Kidney epithelial cell (primary cell): ENCODE measurements around the gene SLC35F3. TPM values are rescaled to one million over a fixed set of nuclear protein-coding genes. Genes with fewer than 3 reads are reported as not detected.

Experiments used
- DNase-seq: peaks from one replicate; pipeline ENCODE4 v3.0.0-alpha.2; 2010; ENCODE audit warnings: low read depth
- H3K27me3 ChIP-seq: 2 replicates; pipeline ENCODE4 v1.6.0; 2011; ENCODE audit warnings: low read length; ENCODE audit not compliant: control insufficient read depth, insufficient read depth
- H3K36me3 ChIP-seq: 2 replicates; pipeline ENCODE4 v1.5.1; 2011; ENCODE audit warnings: low read length; ENCODE audit not compliant: control insufficient read depth, insufficient read depth
- H3K4me3 ChIP-seq: 2 replicates; pipeline ENCODE4 v1.5.1; 2011; ENCODE audit warnings: low read depth, mild to moderate bottlenecking, control low read depth, low read length
- total RNA-seq: library from RNA; depleted of rRNA; stranded (reverse); fragments of >200 nt; gene quantifications from 2 replicates; pipeline ENCODE4 v1.2.3, GENCODE V29; 2015
- TF ChIP-seq, protein P1 (sequence below): IDR thresholded peaks from 2 replicates; pipeline ENCODE4 v1.5.1; 2011; ENCODE audit warnings: mild to moderate bottlenecking, moderate library complexity, low read length, control low read depth, inconsistent platforms; ENCODE audit not compliant: insufficient read depth, poor library complexity, severe bottlenecking

The SLC35F3 gene
- total RNA-seq, 1 donor from 2014 or later: 1.1 TPM

DNA sequence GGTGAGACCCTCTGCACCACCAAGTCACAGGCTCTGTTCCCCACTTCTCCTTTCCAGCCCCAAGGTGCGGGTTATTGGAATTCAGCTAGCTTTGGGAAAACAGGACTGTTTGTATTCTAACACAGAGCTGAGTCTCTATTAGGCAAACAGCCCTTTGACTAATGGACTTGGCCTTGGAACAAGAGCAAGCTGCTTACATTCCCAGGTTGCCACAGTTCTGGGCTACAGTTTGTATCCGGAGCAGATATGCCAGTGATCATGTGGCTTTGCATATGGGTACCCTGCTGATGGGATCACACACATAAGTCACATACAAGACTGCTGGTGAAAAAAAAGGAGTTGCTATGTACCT lies 358.3 kb downstream of the SLC35F3 start:
- H3K27me3 ChIP-seq: no peaks in the 10 kb centered on the region
- TF ChIP-seq, protein P1, sequence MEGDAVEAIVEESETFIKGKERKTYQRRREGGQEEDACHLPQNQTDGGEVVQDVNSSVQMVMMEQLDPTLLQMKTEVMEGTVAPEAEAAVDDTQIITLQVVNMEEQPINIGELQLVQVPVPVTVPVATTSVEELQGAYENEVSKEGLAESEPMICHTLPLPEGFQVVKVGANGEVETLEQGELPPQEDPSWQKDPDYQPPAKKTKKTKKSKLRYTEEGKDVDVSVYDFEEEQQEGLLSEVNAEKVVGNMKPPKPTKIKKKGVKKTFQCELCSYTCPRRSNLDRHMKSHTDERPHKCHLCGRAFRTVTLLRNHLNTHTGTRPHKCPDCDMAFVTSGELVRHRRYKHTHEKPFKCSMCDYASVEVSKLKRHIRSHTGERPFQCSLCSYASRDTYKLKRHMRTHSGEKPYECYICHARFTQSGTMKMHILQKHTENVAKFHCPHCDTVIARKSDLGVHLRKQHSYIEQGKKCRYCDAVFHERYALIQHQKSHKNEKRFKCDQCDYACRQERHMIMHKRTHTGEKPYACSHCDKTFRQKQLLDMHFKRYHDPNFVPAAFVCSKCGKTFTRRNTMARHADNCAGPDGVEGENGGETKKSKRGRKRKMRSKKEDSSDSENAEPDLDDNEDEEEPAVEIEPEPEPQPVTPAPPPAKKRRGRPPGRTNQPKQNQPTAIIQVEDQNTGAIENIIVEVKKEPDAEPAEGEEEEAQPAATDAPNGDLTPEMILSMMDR: no peak
- no peak for DNase-seq
- no peaks in the 10 kb centered on the region for H3K36me3 ChIP-seq
- H3K4me3 ChIP-seq: no peak overlapping the region

DNA sequence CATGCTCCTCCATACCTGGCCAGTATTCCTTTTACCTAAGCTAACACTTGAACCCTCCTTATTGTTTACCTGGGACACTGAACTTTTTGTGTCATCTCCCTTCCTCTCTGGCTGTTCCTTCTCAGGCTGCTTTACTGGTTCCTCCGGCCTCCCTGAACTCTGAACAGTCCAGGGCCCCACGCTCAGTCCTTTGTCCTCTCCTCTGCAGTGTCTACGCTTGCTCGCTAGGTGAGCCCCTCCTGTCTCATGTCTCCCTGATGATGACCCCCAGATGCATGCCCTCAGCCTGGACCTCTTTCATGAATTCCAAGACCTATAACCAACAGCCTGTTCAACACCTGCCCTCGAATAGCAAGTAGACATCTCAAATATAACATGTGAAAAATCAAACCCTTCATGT lies 360.4 kb downstream of the SLC35F3 start:
- Histone ChIP-seq H3K4me3 (no peak overlapping the region), H3K27me3 (no peaks in the 10 kb centered on the region), H3K36me3 (no peaks in the 10 kb centered on the region)
- DNase-seq: no peak
- TF ChIP-seq, protein P1: no peak

- TF ChIP-seq, protein P1: no peak
- DNase-seq: no peak
- no peaks in the 10 kb centered on the region for H3K27me3 ChIP-seq
- no peak overlapping the region for H3K4me3 ChIP-seq
- no peaks in the 10 kb centered on the region for H3K36me3 ChIP-seq
These were observed 360.8 kb downstream of the SLC35F3 start for GRCh38 chr1:234265321-234265720.

DNA sequence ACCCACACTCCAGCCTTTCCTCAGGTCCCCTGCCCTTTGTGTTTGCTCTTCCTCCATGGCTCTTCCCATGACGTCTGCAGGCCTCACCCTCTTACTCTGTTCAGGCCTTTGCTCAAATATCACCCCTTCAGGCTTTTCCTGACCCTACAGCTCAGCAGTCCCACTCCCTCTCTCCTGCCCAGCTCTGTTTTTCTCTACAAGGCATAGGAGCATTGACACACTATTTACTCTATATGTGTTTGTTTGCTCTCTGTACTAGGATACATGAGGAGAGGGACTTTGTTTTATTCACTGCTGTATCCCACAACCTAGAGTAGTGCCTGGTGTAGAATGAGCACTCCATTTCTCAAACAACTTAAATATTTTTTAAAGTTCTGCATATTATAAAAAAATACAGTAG lies 361.4 kb downstream of the SLC35F3 start:
- H3K36me3 ChIP-seq: no peaks in the 10 kb centered on the region
- no peak overlapping the region for H3K4me3 ChIP-seq
- TF ChIP-seq, protein P1: no peak
- no peaks in the 10 kb centered on the region for H3K27me3 ChIP-seq
- DNase-seq: no peak

GRCh38 chr1:234270093-234270492 lies 365.6 kb downstream of the SLC35F3 start:
- TF ChIP-seq, protein P1: no peak
- no peak overlapping the region for H3K4me3 ChIP-seq
- no peaks in the 10 kb centered on the region for H3K36me3 ChIP-seq
- no peak for DNase-seq
- no peaks in the 10 kb centered on the region for H3K27me3 ChIP-seq

- TF ChIP-seq, protein P1: no peak
- no peaks in the 10 kb centered on the region for H3K27me3 ChIP-seq
- no peaks in the 10 kb centered on the region for H3K36me3 ChIP-seq
- DNase-seq: no peak
- no peak overlapping the region for H3K4me3 ChIP-seq
These were observed 366.2 kb downstream of the SLC35F3 start for GRCh38 chr1:234270581-234271242.
